H9 (cell line): ENCODE data around the gene SYTL1. TPM values are rescaled to one million over a fixed set of nuclear protein-coding genes. Genes with fewer than 3 reads are reported as not detected.

Experiments
- DNase-seq: peaks from one replicate; pipeline ENCODE4 v3.0.0-alpha.2; 2017
- H2AFZ ChIP-seq: one replicate; pipeline ENCODE4 v1.6.1; 2013; ENCODE audit warnings: mild to moderate bottlenecking, low read length, control low read depth, moderate library complexity
- H2AK5ac ChIP-seq: 2 replicates; pipeline ENCODE4 v1.6.1; 2013; ENCODE audit warnings: low read length, control low read depth, mixed read lengths; ENCODE audit not compliant: insufficient read length
- H2BK120ac ChIP-seq: one replicate; pipeline ENCODE4 v1.6.1; 2013; ENCODE audit warnings: low read depth, mild to moderate bottlenecking, low read length, control low read depth, inconsistent platforms; ENCODE audit not compliant: poor library complexity, severe bottlenecking
- H2BK12ac ChIP-seq: 2 replicates; pipeline ENCODE4 v1.6.1; 2013; ENCODE audit warnings: low read length, control low read depth, mixed read lengths, low read depth; ENCODE audit not compliant: insufficient read length
- H2BK15ac ChIP-seq: 2 replicates; pipeline ENCODE4 v1.6.1; 2013; ENCODE audit warnings: low read depth, low read length, control low read depth
- H2BK20ac ChIP-seq: one replicate; pipeline ENCODE4 v1.6.1; 2013; ENCODE audit warnings: low read depth, mild to moderate bottlenecking, low read length, control low read depth, inconsistent platforms; ENCODE audit not compliant: poor library complexity, severe bottlenecking
- H2BK5ac ChIP-seq: 2 replicates; pipeline ENCODE4 v1.6.1; 2013; ENCODE audit warnings: low read length, control low read depth, mixed read lengths; ENCODE audit not compliant: insufficient read length
- H3K14ac ChIP-seq: 2 replicates; pipeline ENCODE4 v1.6.1; 2013; ENCODE audit warnings: low read length, control low read depth; ENCODE audit not compliant: insufficient read depth
- H3K18ac ChIP-seq: 2 replicates; pipeline ENCODE4 v1.6.1; 2013; ENCODE audit warnings: low read depth, mild to moderate bottlenecking, mixed read lengths, low read length, control low read depth; ENCODE audit not compliant: insufficient read length
- H3K23ac ChIP-seq: 2 replicates; pipeline ENCODE4 v1.6.1; 2013; ENCODE audit warnings: low read length, control low read depth, mixed read lengths, low read depth; ENCODE audit not compliant: insufficient read length
- H3K23me2 ChIP-seq: 2 replicates; pipeline ENCODE4 v1.6.1; 2013; ENCODE audit warnings: low read depth, mild to moderate bottlenecking, mixed read lengths, low read length, control low read depth; ENCODE audit not compliant: insufficient read length, poor library complexity, severe bottlenecking
- H3K27ac ChIP-seq: 2 replicates; pipeline ENCODE4 v1.5.1; 2013; ENCODE audit warnings: low read length, control low read depth, mixed read lengths, low read depth; ENCODE audit not compliant: insufficient read length
- H3K27me3 ChIP-seq: 2 replicates; pipeline ENCODE4 v1.6.1; 2013; ENCODE audit warnings: low read length, control low read depth, inconsistent platforms; ENCODE audit not compliant: insufficient read depth
- H3K4ac ChIP-seq: 2 replicates; pipeline ENCODE4 v1.6.1; 2013; ENCODE audit warnings: low read depth, mild to moderate bottlenecking, control low read depth, inconsistent platforms, low read length, moderate library complexity
- H3K4me1 ChIP-seq: 2 replicates; pipeline ENCODE4 v1.6.1; 2013; ENCODE audit warnings: low read length, control low read depth, inconsistent platforms; ENCODE audit not compliant: insufficient read depth
- H3K4me2 ChIP-seq: 2 replicates; pipeline ENCODE4 v1.6.1; 2013; ENCODE audit warnings: low read length, control low read depth, mixed read lengths; ENCODE audit not compliant: insufficient read length, insufficient read depth
- H3K56ac ChIP-seq: 2 replicates; pipeline ENCODE4 v1.6.1; 2013; ENCODE audit warnings: low read depth, mild to moderate bottlenecking, mixed read lengths, low read length, control low read depth; ENCODE audit not compliant: insufficient read length
- H3K79me1 ChIP-seq: 2 replicates; pipeline ENCODE4 v1.6.1; 2013; ENCODE audit warnings: low read depth, mild to moderate bottlenecking, moderate library complexity, low read length, control low read depth, inconsistent platforms; ENCODE audit not compliant: insufficient read depth, poor library complexity, severe bottlenecking
- H3K79me2 ChIP-seq: 2 replicates; pipeline ENCODE4 v1.6.1; 2013; ENCODE audit warnings: low read length, control low read depth, inconsistent platforms; ENCODE audit not compliant: insufficient read depth
- H3K9ac ChIP-seq: 2 replicates; pipeline ENCODE4 v1.6.1; 2013; ENCODE audit warnings: low read length, control low read depth, mixed read lengths; ENCODE audit not compliant: insufficient read length; ENCODE audit errors: extremely low read depth
- H3K9me3 ChIP-seq: one replicate; pipeline ENCODE4 v1.6.1; 2013; ENCODE audit warnings: low read depth, low read length, inconsistent platforms; ENCODE audit not compliant: control insufficient read depth
- H3T11ph ChIP-seq: one replicate; pipeline ENCODE4 v1.6.1; 2013; ENCODE audit warnings: mild to moderate bottlenecking, low read length, control low read depth, inconsistent platforms
- H4K20me1 ChIP-seq: one replicate; pipeline ENCODE4 v1.6.1; 2013; ENCODE audit not compliant: control insufficient read depth, insufficient read length, insufficient read depth
- H4K5ac ChIP-seq: 2 replicates; pipeline ENCODE4 v1.6.1; 2013; ENCODE audit warnings: low read depth, mild to moderate bottlenecking, mixed read lengths, low read length, control low read depth; ENCODE audit not compliant: insufficient read length
- H4K8ac ChIP-seq: replicated peaks from 2 replicates; pipeline ENCODE4 v1.6.1; 2013; ENCODE audit warnings: low read length, control low read depth, mixed read lengths, low read depth; ENCODE audit not compliant: insufficient read length
- H4K91ac ChIP-seq: 2 replicates; pipeline ENCODE4 v1.6.1; 2013; ENCODE audit warnings: low read depth, mild to moderate bottlenecking, moderate library complexity, mixed read lengths, low read length, control low read depth; ENCODE audit not compliant: insufficient read length
- H3K27ac Mint-ChIP-seq, 3 experiments: 2 replicates in 2 of 3; 3 replicates in 1 of 3; pipeline ENCODE4 v1.8.0; 2020 to 2021; ENCODE audit warnings: mixed read lengths in 3 of 3, mild to moderate bottlenecking in 1 of 3, moderate library complexity in 1 of 3
- H3K27me3 Mint-ChIP-seq: 2 replicates; pipeline ENCODE4 v1.8.0; 2021; ENCODE audit warnings: low read depth, mild to moderate bottlenecking, moderate library complexity, mixed read lengths
- H3K36me3 Mint-ChIP-seq, 3 experiments: 2 replicates in 2 of 3; 3 replicates in 1 of 3; pipeline ENCODE4 v1.8.0; 2020 to 2021; ENCODE audit warnings: low read depth in 3 of 3, mixed read lengths in 3 of 3; ENCODE audit not compliant: insufficient read depth in 1 of 3
- H3K4me1 Mint-ChIP-seq, 2 experiments: 2 replicates each; pipeline ENCODE4 v1.8.0; 2020; ENCODE audit warnings: mixed read lengths in 2 of 2
- H3K4me3 Mint-ChIP-seq, 2 experiments: 2 replicates in 1 of 2; 3 replicates in 1 of 2; pipeline ENCODE4 v1.8.0; 2020 to 2021; ENCODE audit warnings: mild to moderate bottlenecking in 2 of 2, mixed read lengths in 2 of 2, moderate library complexity in 1 of 2
- H3K9me3 Mint-ChIP-seq, 2 experiments: 2 replicates in 1 of 2; 3 replicates in 1 of 2; pipeline ENCODE4 v1.8.0; 2020; ENCODE audit warnings: mild to moderate bottlenecking in 2 of 2, mixed read lengths in 2 of 2, moderate library complexity in 1 of 2
- WGBS: extraction: QIAGEN DNeasy Blood & Tissue Kit; methylation state at CpG from one replicate; pipeline ENCODE4 v1.1.7; 2013; ENCODE audit warnings: missing lambda C conversion rate, low lambda C conversion rate, mixed read lengths; ENCODE audit not compliant: insufficient read length; ENCODE audit errors: extremely low coverage; 5-methylcytosine and 5-hydroxymethylcytosine counted together
- total RNA-seq: library from RNA; stranded (reverse); gene quantifications from 2 replicates; pipeline ENCODE4 v1.2.1, GENCODE V29; 2021
- TF ChIP-seq, protein P1 (sequence below): fragments of 200-600 bp; sonication (generic); conservative IDR thresholded peaks from 3 replicates; pipeline ENCODE4 v1.8.0; 2021; ENCODE audit warnings: antibody characterized with exemption, mild to moderate bottlenecking

Gene SYTL1
- total RNA-seq, 1 experiment from 2014 or later, result 12.0 TPM

DNA sequence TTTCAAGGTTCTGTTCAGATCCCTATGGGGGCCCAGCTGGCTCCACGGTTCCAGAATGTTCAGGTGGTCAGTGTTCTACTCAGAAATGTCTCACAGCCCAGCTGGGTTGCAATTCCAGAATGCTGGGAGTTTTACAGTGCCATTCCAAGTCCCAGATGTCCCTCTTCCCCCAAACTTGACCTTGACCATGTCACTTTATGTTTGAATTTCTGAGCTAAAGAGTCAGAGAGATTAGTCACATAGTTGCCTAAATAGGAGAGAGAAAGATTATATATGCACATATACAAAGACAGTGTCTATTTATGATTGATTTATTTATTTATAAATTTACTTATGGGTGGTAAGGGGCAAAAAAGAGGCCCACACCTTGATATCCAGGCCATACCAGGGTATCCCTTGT, 53.1 kb downstream of the SYTL1 start:
- no peak overlapping the region for H2BK15ac ChIP-seq
- H2BK120ac ChIP-seq, result no peak overlapping the region
- no peaks in the 10 kb centered on the region for H3K79me2 ChIP-seq
- no peak overlapping the region for H2AK5ac ChIP-seq
- H3K79me1 ChIP-seq, result no peaks in the 10 kb centered on the region
- H3K9me3 ChIP-seq, result no peaks in the 10 kb centered on the region
- no peak overlapping the region for H3K4ac ChIP-seq
- H3K27ac ChIP-seq, result no peak overlapping the region
- H4K8ac ChIP-seq, result no peak overlapping the region
- no peaks in the 10 kb centered on the region for H3K27me3 ChIP-seq
- Mint-ChIP-seq H3K9me3 (no peaks in the 10 kb centered on the region; a peak in 2 of 5 replicates), H3K4me3 (peak overlapping the region in 1 of 2 experiments; percentile 53; a peak in 3 of 5 replicates), H3K27me3 (no peaks in the 10 kb centered on the region; the same call in none of the 2 replicates), H3K27ac (no peak overlapping the region), H3K4me1 (peaks cover 41 to 47% of the 10 kb centered on the region in 2 experiments), H3K36me3 (peaks cover 0 to 4% (median 3%) of the 10 kb centered on the region in 3 experiments; a peak in 2 of 7 replicates)
- TF ChIP-seq, protein P1, sequence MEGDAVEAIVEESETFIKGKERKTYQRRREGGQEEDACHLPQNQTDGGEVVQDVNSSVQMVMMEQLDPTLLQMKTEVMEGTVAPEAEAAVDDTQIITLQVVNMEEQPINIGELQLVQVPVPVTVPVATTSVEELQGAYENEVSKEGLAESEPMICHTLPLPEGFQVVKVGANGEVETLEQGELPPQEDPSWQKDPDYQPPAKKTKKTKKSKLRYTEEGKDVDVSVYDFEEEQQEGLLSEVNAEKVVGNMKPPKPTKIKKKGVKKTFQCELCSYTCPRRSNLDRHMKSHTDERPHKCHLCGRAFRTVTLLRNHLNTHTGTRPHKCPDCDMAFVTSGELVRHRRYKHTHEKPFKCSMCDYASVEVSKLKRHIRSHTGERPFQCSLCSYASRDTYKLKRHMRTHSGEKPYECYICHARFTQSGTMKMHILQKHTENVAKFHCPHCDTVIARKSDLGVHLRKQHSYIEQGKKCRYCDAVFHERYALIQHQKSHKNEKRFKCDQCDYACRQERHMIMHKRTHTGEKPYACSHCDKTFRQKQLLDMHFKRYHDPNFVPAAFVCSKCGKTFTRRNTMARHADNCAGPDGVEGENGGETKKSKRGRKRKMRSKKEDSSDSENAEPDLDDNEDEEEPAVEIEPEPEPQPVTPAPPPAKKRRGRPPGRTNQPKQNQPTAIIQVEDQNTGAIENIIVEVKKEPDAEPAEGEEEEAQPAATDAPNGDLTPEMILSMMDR, result no peak
- no peak overlapping the region for H3K18ac ChIP-seq
- no peak overlapping the region for H3K9ac ChIP-seq
- H3K14ac ChIP-seq, result no peak overlapping the region
- H4K20me1 ChIP-seq, result no peaks in the 10 kb centered on the region
- H3K4me1 ChIP-seq, result peaks cover 2% of the 10 kb centered on the region
- no peak for DNase-seq
- no peak overlapping the region for H3K4me2 ChIP-seq
- H2BK12ac ChIP-seq, result no peak overlapping the region
- H3T11ph ChIP-seq, result no peak overlapping the region
- H3K23ac ChIP-seq, result no peak overlapping the region
- no peak overlapping the region for H2BK5ac ChIP-seq
- no peak overlapping the region for H3K56ac ChIP-seq
- WGBS, result no CpG with 5 or more reads among the region's 1 CpG
- no peak overlapping the region for H2AFZ ChIP-seq
- no peak overlapping the region for H4K5ac ChIP-seq
- no peak overlapping the region for H2BK20ac ChIP-seq
- H4K91ac ChIP-seq, result no peak overlapping the region
- peaks cover 4% of the 10 kb centered on the region for H3K23me2 ChIP-seq
